ENCODE measurements around the gene FLT1. TPM values are rescaled to one million over a fixed set of nuclear protein-coding genes. Genes with fewer than 3 reads are reported as not detected.

The FLT1 gene
- total RNA-seq, 1 experiment from 2014 or later = 0.25 TPM

GRCh38 chr13:28497143-28497876, 2.4 kb upstream of the FLT1 start:
- no peaks in the 10 kb centered on the region for H3K4me1 ChIP-seq (ENCODE audit: control insufficient read depth in 1 of 2, insufficient read depth in 2 of 2, low read length in 2 of 2)
- H3K79me2 ChIP-seq (ENCODE audit: insufficient read depth, low read length) = no peaks in the 10 kb centered on the region
- ATAC-seq = no peak
- DNase-seq (ENCODE audit: low read depth, low spot score) = no peak
- intact Hi-C loops (cut with micrococcal nuclease) = no loop called here
- no peak overlapping the region for H2AFZ ChIP-seq (ENCODE audit: low read depth, low read length, poor library complexity, severe bottlenecking)
- no peak overlapping the region for H3K4me3 ChIP-seq (replicated peaks in 1 of 2; ENCODE audit: low read depth in 1 of 2, low read length in 2 of 2)
- ChIA-PET CTCF (no interaction called here), POLR2A (no interaction called here), RAD21 (ENCODE audit: low non-redundant PET in 1 of 2, low total read pairs in 2 of 2, uncharacterized antibody in 2 of 2, unreplicated experiment in 2 of 2) (no interaction called here)
- H3K9me3 ChIP-seq (ENCODE audit: control insufficient read depth in 1 of 2, insufficient read depth in 1 of 2, low read depth in 1 of 2, low read length in 2 of 2) = no peaks in the 10 kb centered on the region
- H3K9me2 ChIP-seq (ENCODE audit: insufficient read depth) = no peaks in the 10 kb centered on the region
- peaks cover 1% of the 10 kb centered on the region; the same call in 1 of the 2 replicates for H3K27me3 ChIP-seq (ENCODE audit: insufficient read depth, low read length)
- H3K9ac ChIP-seq (ENCODE audit: low read length) = no peak overlapping the region
- BruUV-seq (replicated peaks) = no TSS peak
- no peak overlapping the region for H3K27ac ChIP-seq (ENCODE audit: low read depth, low read length)
- H3K4me2 ChIP-seq (ENCODE audit: low read length) = no peak overlapping the region
- no peaks in the 10 kb centered on the region for H3K36me3 ChIP-seq (ENCODE audit: control insufficient read depth in 1 of 2, insufficient read depth in 2 of 2, low read length in 2 of 2)
- no peak for TF ChIP-seq REST (IDR thresholded peaks at IDR 0.05; ENCODE audit: low read depth)
- no peak for TF ChIP-seq ZNF274 (IDR thresholded peaks at IDR 0.05; ENCODE audit: low read depth, low read length)
- TF ChIP-seq EZH2 (IDR thresholded peaks at IDR 0.05) = no peak
- TF ChIP-seq ZFX (IDR thresholded peaks at IDR 0.05) = no peak
- no peak for TF ChIP-seq CBX3 (IDR thresholded peaks at IDR 0.05; ENCODE audit: low read depth)
- TF ChIP-seq POLR2AphosphoS5 (IDR thresholded peaks at IDR 0.05; ENCODE audit: low read depth, low read length) = no peak
- TF ChIP-seq SRF (IDR thresholded peaks at IDR 0.05; ENCODE audit: low read depth) = no peak
- no peak for TF ChIP-seq ATF3 (IDR thresholded peaks at IDR 0.05)
- no peak for TF ChIP-seq JUND (IDR thresholded peaks at IDR 0.05)
- TF ChIP-seq SIN3A (IDR thresholded peaks at IDR 0.05; ENCODE audit: low read depth) = no peak
- no peak for TF ChIP-seq FOSL1 (IDR thresholded peaks at IDR 0.05; ENCODE audit: low read depth)
- no peak for TF ChIP-seq POLR2A (IDR thresholded peaks at IDR 0.05; ENCODE audit: borderline replicate concordance, extremely low read depth, insufficient read depth, insufficient read length)
- no peak for TF ChIP-seq CEBPB (IDR thresholded peaks at IDR 0.05; ENCODE audit: low read depth)
- no peak for TF ChIP-seq CTCF (IDR thresholded peaks at IDR 0.05 in 2 of 3, conservative IDR thresholded peaks at IDR 0.05 in 1 of 3; ENCODE audit: borderline replicate concordance in 1 of 3, insufficient read depth in 1 of 3, low read depth in 2 of 3, low read length in 2 of 3)
- TF ChIP-seq EGR1 (IDR thresholded peaks at IDR 0.05; ENCODE audit: low read depth) = no peak
- no peak for TF ChIP-seq ZBTB33 (IDR thresholded peaks at IDR 0.05; ENCODE audit: extremely low read depth, insufficient replicate concordance, low read length)
- H4K20me1 ChIP-seq (ENCODE audit: insufficient read depth) = no peaks in the 10 kb centered on the region
